ENCODE data around the gene ATP9A. TPM values are rescaled to one million over a fixed set of nuclear protein-coding genes. Genes with fewer than 3 reads are reported as not detected.
"Not testable (repeated sequence)": the region's sequence is repeated elsewhere in the genome, so short reads cannot be mapped to it uniquely, and the experiment has no call there.

ATP9A gene
- total and polyA plus RNA-seq, 2 experiments from 2014 or later, result 11.3 to 16.9 TPM

GRCh38 chr20:51747182-51747911, 20.8 kb downstream of the ATP9A start:
- no peak overlapping the region for H3K4me3 ChIP-seq
- no peaks in the 10 kb centered on the region for H3K9me3 ChIP-seq (ENCODE audit: low read depth)
- no peaks in the 10 kb centered on the region for H3K27me3 ChIP-seq
- no peak overlapping the region for H3K27ac ChIP-seq
- no peaks in the 10 kb centered on the region for H3K36me3 ChIP-seq
- no peaks in the 10 kb centered on the region for H3K4me1 ChIP-seq (ENCODE audit: low read depth)
- TF ChIP-seq, protein P1, sequence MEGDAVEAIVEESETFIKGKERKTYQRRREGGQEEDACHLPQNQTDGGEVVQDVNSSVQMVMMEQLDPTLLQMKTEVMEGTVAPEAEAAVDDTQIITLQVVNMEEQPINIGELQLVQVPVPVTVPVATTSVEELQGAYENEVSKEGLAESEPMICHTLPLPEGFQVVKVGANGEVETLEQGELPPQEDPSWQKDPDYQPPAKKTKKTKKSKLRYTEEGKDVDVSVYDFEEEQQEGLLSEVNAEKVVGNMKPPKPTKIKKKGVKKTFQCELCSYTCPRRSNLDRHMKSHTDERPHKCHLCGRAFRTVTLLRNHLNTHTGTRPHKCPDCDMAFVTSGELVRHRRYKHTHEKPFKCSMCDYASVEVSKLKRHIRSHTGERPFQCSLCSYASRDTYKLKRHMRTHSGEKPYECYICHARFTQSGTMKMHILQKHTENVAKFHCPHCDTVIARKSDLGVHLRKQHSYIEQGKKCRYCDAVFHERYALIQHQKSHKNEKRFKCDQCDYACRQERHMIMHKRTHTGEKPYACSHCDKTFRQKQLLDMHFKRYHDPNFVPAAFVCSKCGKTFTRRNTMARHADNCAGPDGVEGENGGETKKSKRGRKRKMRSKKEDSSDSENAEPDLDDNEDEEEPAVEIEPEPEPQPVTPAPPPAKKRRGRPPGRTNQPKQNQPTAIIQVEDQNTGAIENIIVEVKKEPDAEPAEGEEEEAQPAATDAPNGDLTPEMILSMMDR (IDR thresholded peaks at IDR 0.05; ENCODE audit: low read depth, low read length), result no peak
- DNase-seq (ENCODE audit: low read depth in 1 of 2, low spot score in 1 of 2), result no peak

DNA sequence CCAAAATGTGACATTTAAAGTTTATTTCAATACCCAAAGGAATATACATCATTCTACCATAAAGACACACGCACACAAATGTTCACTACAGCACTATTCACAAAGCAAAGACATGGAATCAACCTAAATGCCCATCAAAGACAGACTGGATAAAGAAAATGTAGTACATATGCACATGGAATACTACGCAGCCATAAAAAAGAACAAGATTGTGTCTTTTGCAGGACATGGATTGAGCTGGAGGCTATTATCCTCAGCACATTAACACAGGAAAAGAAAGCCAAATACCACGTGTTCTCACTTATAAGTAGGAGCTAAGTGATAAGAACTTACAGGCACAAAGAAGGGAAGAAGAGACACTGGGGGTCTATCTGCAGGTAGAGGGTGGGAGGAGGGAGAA, 22.4 kb downstream of the ATP9A start:
- Histone ChIP-seq H3K9me3 (ENCODE audit: low read depth) (no peaks in the 10 kb centered on the region), H3K4me1 (ENCODE audit: low read depth) (no peaks in the 10 kb centered on the region), H3K36me3 (no peaks in the 10 kb centered on the region), H3K4me3 (no peak overlapping the region), H3K27me3 (no peaks in the 10 kb centered on the region), H3K27ac (no peak overlapping the region)
- TF ChIP-seq, protein P1 (IDR thresholded peaks at IDR 0.05; ENCODE audit: low read depth, low read length), result no peak
- DNase-seq (ENCODE audit: low read depth in 1 of 2, low spot score in 1 of 2), result no peak

GRCh38 chr20:51740838-51741237, 27.4 kb downstream of the ATP9A start:
- H3K27ac ChIP-seq, result no peak overlapping the region
- no peaks in the 10 kb centered on the region for H3K4me1 ChIP-seq (ENCODE audit: low read depth)
- TF ChIP-seq, protein P1 (IDR thresholded peaks at IDR 0.05; ENCODE audit: low read depth, low read length), result no peak
- DNase-seq (ENCODE audit: low read depth in 1 of 2, low spot score in 1 of 2), result no peak
- no peaks in the 10 kb centered on the region for H3K9me3 ChIP-seq (ENCODE audit: low read depth)
- H3K36me3 ChIP-seq, result no peaks in the 10 kb centered on the region
- H3K4me3 ChIP-seq, result no peak overlapping the region
- H3K27me3 ChIP-seq, result no peaks in the 10 kb centered on the region

GRCh38 chr20:51740308-51740707, 27.9 kb downstream of the ATP9A start:
- not testable (repeated sequence) for H3K4me1 ChIP-seq (ENCODE audit: low read depth); DNase-seq (ENCODE audit: low read depth in 1 of 2, low spot score in 1 of 2); H3K9me3 ChIP-seq (ENCODE audit: low read depth); H3K36me3 ChIP-seq; H3K4me3 ChIP-seq; H3K27ac ChIP-seq; H3K27me3 ChIP-seq

- no peaks in the 10 kb centered on the region for H3K36me3 ChIP-seq
- TF ChIP-seq, protein P1 (IDR thresholded peaks at IDR 0.05; ENCODE audit: low read depth, low read length), result no peak
- DNase-seq (ENCODE audit: low read depth in 1 of 2, low spot score in 1 of 2), result no peak
- no peak overlapping the region for H3K4me3 ChIP-seq
- no peaks in the 10 kb centered on the region for H3K4me1 ChIP-seq (ENCODE audit: low read depth)
- H3K27me3 ChIP-seq, result no peaks in the 10 kb centered on the region
- no peaks in the 10 kb centered on the region for H3K9me3 ChIP-seq (ENCODE audit: low read depth)
- H3K27ac ChIP-seq, result no peak overlapping the region
Observed at GRCh38 chr20:51739722-51740249, 28.4 kb downstream of the ATP9A start.

DNA sequence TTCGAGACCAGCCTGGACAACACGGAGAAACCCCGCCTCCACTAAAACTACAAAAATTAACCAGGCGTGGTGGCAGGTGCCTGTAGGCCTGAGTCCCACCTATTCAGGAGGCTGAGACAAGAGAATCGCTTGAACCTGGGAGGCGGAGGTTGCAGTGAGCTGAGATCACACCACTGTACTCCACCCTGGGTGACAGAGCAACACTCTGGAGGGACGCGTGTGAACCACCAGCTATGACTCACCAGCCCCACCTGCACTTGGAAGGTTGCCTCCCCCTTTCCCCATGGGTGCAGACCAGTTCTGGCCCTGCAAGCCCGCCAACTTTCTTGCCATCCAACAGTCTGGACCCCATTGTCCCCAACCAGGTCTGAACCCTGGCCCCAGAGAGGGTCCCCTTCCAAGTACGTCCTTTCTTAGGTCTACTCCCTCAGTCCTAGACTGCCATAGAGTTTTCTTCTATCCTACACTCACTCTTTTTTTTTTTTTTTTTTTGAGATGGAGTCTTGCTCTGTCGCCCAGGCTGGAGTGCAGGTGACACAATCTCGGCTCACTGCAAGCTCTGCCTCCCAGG, 29.2 kb downstream of the ATP9A start:
- Histone ChIP-seq H3K27ac (no peak overlapping the region), H3K27me3 (no peaks in the 10 kb centered on the region), H3K36me3 (no peaks in the 10 kb centered on the region), H3K4me3 (no peak overlapping the region), H3K4me1 (ENCODE audit: low read depth) (no peaks in the 10 kb centered on the region), H3K9me3 (ENCODE audit: low read depth) (no peaks in the 10 kb centered on the region)
- DNase-seq (ENCODE audit: low read depth in 1 of 2, low spot score in 1 of 2), result no peak
- TF ChIP-seq, protein P1 (IDR thresholded peaks at IDR 0.05; ENCODE audit: low read depth, low read length), result no peak

DNA sequence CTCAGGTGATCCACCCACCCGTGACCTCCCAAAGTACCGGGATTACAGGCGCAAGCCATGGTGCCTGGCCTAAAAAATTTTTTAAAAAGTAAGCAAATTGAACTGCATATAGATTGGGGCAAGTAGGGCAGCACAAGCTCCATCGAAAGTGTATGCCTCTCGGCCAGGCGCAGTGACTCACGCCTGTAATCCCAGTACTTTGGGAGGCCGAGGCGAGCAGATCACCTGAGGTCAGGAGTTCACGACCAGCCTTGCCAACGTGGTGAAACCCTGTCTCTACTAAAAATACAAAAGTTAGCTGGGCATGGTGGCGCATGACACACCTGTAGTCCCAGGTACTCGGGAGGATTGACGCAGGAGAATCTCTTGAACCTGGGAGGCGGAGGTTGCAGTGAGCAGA, 29.9 kb downstream of the ATP9A start:
- not testable (repeated sequence) for H3K36me3 ChIP-seq; H3K4me3 ChIP-seq; H3K27ac ChIP-seq; H3K4me1 ChIP-seq (ENCODE audit: low read depth); H3K9me3 ChIP-seq (ENCODE audit: low read depth); H3K27me3 ChIP-seq; DNase-seq (ENCODE audit: low read depth in 1 of 2, low spot score in 1 of 2)

Measured in cardiac muscle cell (in vitro differentiated cells and primary cell).